GM19238 (cell line): ENCODE results near the gene GBA3.

ENCODE experiments used
- DNase-seq: peaks from one replicate; pipeline ENCODE4 v3.0.0; 2011; ENCODE audit warnings: low spot score; ENCODE audit not compliant: insufficient read length

Gene GBA3

GRCh38 chr4:22695029-22695428 lies 2.3 kb downstream of the GBA3 start:
- DNase-seq: no peak

- DNase-seq: no peak
Measured at GRCh38 chr4:22695917-22696316, 3.2 kb downstream of the GBA3 start.

- DNase-seq: no peak
Measured at GRCh38 chr4:22703912-22704311, 11.2 kb downstream of the GBA3 start.

DNA sequence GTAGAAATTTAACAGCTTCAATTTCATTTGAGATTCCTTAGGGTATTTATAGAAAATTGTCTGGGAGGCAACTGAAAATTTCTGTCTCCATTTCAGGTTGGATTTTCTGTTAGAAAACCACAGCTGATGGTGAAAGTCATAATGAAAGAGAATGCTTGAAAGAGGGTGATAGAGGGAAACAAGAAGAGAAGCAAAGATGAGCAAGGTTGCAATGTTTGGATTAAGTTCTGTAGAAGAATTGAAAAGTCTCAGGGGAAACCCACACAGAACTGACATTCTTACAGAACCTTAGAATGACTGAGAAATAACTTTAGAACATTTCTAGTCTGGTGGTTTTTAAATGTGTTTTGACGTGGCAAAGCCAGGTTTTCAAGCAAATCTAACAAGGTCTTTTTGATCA lies 14.7 kb downstream of the GBA3 start:
- no peak for DNase-seq

- DNase-seq: no peak
Measured at GRCh38 chr4:22708961-22709360, 16.2 kb downstream of the GBA3 start.

GRCh38 chr4:22712105-22712504 lies 19.4 kb downstream of the GBA3 start:
- DNase-seq: no peak

- DNase-seq: no peak
Measured at GRCh38 chr4:22712529-22712928, 19.8 kb downstream of the GBA3 start.

GRCh38 chr4:22713841-22714240 lies 21.1 kb downstream of the GBA3 start:
- no peak for DNase-seq

DNA sequence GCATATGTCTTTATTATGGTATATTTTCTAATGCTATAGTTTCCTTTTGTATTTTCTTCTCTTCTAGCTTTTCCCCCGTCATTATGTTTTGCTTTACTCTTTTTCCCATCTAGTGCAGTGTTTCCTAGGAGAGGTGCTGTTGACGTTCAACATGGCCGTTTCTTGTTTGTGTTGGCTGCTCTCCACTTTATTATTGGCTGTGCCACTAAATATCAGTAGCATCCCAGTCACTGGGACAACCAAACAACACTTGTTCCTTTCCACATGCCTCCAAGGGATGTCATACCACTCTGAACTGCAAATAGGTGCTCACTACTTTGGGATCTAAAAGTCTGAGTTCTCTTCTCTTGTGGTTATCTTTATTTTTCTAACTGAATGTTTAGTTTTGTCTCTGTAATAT lies 26.5 kb downstream of the GBA3 start:
- no peak for DNase-seq

DNA sequence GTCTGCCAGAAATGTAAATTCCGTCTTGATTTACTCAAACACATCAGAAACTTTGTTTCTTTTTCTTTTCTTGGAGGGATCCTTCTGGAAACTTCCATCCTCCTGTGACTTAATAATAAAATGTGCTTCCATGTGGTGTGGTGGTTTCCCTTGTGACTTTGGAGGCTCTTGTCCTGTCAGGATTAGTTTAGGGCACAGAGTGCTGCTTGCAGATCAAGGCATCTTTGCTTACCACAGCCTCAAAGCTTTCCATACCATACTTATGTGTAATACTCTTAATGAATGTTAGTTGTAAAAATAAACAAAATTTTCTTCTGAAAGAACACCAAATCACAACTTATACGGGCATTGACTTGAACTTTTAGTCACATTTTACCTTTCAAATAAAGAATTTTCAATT lies 27.4 kb downstream of the GBA3 start:
- DNase-seq: no peak

- no peak for DNase-seq
Measured at GRCh38 chr4:22721204-22721603, 28.5 kb downstream of the GBA3 start.

DNA sequence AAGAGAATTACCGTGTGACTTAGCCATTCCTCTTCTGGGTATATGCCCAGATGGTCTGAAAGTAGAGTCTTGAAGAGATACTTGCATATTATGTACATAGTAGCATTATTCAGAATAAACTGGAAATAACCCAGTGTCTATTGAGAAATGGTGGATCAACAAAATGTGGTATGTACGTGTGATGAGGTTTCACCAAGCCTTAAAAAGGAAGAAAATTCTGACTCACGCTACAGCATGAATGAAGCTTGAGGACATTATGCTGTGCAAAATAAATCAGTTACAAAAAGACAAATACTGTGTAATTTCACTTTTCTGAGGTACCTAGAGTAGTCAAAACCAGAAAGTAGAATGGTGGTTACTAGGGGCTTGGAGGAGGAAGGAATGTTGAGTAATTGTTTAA lies 37.3 kb downstream of the GBA3 start:
- DNase-seq: no peak

GRCh38 chr4:22733816-22734215 lies 41.1 kb downstream of the GBA3 start:
- DNase-seq: no peak

DNA sequence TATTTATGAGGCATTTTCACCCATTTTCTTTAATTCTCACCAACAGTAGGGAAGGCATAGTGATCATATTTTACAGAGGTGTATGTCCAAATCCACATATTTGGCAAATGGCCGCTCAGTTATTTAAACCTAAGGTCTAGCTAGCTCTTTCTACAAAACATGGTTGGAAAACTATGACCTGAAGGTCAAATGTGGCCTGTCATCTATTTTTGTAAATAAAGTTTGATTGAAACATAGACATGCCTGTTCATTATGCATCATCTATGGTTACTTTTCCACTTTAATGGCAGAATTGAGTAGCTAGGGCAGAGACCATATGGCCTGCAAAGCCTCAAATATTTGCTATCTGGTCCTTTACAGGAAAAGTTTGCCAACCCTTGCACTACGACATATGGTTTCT lies 44.2 kb downstream of the GBA3 start:
- DNase-seq: no peak

DNA sequence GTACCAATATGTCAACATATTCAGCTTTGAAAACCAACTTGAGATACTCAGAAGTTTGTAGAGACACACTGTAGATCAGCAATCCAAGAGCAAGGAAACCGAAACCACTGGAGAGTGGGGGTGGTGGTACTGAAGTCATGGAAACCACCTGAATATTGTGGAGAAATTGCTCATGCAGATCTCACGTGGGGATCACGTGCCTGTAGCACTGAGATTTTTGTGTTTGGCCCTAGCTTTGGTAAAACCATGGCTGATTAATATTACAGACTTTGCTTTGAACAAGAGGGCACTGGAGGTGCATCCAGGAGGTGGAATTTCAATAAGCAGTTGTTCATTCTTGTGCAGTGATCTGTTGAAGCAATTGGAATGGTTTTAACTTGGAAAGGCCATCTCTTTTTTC lies 47.2 kb downstream of the GBA3 start:
- no peak for DNase-seq

- no peak for DNase-seq
Measured at GRCh38 chr4:22741744-22742143, 49.0 kb downstream of the GBA3 start.

- DNase-seq: no peak
Measured at GRCh38 chr4:22743290-22743689, 50.6 kb downstream of the GBA3 start.

GRCh38 chr4:22744478-22745062 lies 51.8 kb downstream of the GBA3 start:
- DNase-seq: no peak

GRCh38 chr4:22745234-22745633 lies 52.5 kb downstream of the GBA3 start:
- no peak for DNase-seq

DNA sequence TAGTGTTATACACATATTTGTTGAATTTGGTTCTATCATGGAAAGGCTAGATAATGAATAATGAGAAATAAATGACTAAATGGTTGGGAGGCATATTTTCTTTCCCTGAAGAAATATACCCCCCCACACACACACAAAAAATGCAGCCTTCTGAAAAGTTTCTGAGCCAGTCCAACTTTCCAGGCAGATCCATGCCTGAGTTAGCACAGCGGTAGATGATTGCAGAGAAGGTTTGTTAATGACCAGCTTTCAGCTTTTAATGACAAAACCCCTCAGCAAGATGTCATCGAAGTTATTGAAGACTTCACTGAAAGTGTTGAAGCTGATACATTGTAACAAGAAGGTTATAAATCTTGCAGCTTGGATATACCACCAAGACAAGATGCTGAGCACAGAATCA lies 61.4 kb downstream of the GBA3 start:
- no peak for DNase-seq

DNA sequence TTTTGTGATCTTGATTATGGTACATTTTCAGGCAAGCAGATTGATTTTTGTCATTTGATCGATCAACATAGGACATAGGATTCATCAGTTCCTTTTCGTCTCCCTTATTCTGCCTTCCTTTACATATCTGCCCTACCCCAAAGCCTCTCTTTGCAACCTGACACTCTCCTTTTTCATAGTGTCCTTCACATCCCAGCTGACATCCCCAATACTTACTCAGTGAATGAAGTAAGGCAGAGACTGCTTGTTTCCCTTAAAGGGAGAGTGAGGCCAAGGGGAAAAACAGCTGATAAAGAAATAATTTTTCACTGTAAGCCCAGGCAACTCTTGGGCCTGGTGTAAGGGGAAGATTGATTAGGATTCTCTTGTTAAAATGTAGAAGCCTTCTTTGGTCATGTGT lies 69.8 kb downstream of the GBA3 start:
- no peak for DNase-seq

GRCh38 chr4:22764183-22764582 lies 71.4 kb downstream of the GBA3 start:
- no peak for DNase-seq

GRCh38 chr4:22766068-22766467 lies 73.3 kb downstream of the GBA3 start:
- DNase-seq: no peak

- DNase-seq: no peak
Measured at GRCh38 chr4:22778547-22779163, 85.9 kb downstream of the GBA3 start.
